ENCODE data around the gene EMILIN3.

Gene EMILIN3

DNA sequence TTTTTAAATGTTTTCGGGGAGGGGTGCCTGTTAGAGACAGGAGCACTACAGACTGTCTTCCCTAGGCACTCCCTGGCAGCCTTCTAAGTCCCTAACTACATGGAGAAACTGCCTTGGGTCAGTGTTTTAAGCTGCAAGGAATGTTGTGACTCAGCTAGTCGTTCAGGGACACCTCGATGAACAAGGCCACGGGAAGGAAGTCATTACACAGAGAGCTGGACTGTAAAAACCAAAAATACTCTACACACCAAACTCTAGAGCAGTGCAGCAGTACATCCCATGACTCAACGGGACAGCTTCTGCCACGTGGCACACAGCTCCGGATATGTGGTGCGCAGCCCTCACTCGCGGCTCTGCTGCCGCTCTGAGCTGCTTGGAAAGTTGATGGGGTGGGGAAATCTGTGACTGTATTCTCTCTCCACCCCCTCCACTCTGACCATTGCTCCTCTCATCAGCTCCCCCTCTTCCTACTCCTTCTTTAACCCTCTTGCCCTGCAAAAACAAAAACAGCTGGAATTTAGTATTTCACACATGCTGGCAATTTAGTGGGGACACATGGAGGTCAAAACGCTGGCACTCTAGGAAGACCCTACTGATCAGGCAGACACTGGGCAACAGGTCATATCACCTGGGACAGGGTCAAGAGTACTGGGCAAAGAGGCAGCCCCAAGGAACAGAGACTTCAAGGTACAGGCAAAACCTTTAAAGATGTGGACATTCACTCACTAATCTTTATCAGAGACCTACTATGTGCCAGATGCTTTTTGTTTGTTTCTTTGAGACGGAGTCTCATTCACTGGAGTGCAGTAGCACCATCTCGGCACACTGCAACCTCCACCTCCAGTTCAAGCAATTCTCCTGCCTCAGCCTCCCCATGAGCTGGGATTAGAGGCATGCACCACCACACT, 36.9 kb downstream of the EMILIN3 start:
- no peak for TF ChIP-seq EZH2phosphoT487 (conservative IDR thresholded peaks at IDR 0.05; ENCODE audit: low read length)
- TF ChIP-seq, protein P1, sequence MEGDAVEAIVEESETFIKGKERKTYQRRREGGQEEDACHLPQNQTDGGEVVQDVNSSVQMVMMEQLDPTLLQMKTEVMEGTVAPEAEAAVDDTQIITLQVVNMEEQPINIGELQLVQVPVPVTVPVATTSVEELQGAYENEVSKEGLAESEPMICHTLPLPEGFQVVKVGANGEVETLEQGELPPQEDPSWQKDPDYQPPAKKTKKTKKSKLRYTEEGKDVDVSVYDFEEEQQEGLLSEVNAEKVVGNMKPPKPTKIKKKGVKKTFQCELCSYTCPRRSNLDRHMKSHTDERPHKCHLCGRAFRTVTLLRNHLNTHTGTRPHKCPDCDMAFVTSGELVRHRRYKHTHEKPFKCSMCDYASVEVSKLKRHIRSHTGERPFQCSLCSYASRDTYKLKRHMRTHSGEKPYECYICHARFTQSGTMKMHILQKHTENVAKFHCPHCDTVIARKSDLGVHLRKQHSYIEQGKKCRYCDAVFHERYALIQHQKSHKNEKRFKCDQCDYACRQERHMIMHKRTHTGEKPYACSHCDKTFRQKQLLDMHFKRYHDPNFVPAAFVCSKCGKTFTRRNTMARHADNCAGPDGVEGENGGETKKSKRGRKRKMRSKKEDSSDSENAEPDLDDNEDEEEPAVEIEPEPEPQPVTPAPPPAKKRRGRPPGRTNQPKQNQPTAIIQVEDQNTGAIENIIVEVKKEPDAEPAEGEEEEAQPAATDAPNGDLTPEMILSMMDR (IDR thresholded peaks at IDR 0.05; ENCODE audit: insufficient read depth, low read length, poor library complexity, severe bottlenecking): no peak
- Histone ChIP-seq H3K27ac (ENCODE audit: low read depth, low read length) (no peak overlapping the region), H3K36me3 (ENCODE audit: low read length) (no peaks in the 10 kb centered on the region), H3K4me2 (ENCODE audit: low read depth, low read length, poor library complexity, severe bottlenecking) (no peak overlapping the region), H3K9me2 (replicated peaks; ENCODE audit: insufficient read depth, low read length) (no peaks in the 10 kb centered on the region), H4K20me1 (ENCODE audit: low read depth, low read length) (no peaks in the 10 kb centered on the region), H2AFZ (ENCODE audit: low read depth, low read length, severe bottlenecking) (peak overlapping the region; percentile 47), H3F3A (ENCODE audit: insufficient read depth) (no peaks in the 10 kb centered on the region), H3K4me3 (ENCODE audit: insufficient read depth, low read length, poor library complexity, severe bottlenecking) (no peak overlapping the region), H3K27me3 (ENCODE audit: low read length) (no peaks in the 10 kb centered on the region), H3K9ac (ENCODE audit: low read length) (no peak overlapping the region), H3K79me2 (ENCODE audit: insufficient read depth, low read length) (no peaks in the 10 kb centered on the region), H3K9me3 (ENCODE audit: insufficient read depth, low read length) (no peaks in the 10 kb centered on the region)

DNA sequence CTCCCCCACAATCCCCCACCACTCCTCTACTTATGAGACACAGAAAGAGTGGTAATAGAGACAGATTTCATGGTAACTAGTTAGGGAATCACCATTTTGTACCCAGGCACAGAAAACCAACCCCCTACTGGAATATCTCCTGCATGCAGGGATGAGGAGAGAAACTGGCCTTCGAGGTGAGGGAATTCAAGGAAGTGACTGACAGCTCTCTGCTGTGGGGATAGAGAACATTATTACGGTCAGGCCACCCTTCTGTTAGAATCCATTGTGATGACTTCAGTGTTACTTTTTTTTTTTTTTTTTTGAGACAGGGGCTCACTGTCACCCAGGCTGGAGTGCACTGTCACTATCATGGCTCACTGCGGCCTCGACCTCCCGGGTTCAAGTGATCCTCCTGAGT, 39.4 kb downstream of the EMILIN3 start:
- Histone ChIP-seq H3K36me3 (ENCODE audit: low read length) (no peaks in the 10 kb centered on the region), H3K79me2 (ENCODE audit: insufficient read depth, low read length) (no peaks in the 10 kb centered on the region), H3K4me3 (ENCODE audit: insufficient read depth, low read length, poor library complexity, severe bottlenecking) (no peak overlapping the region), H3K4me2 (ENCODE audit: low read depth, low read length, poor library complexity, severe bottlenecking) (no peak overlapping the region), H3K27ac (ENCODE audit: low read depth, low read length) (no peak overlapping the region), H3K9ac (ENCODE audit: low read length) (no peak overlapping the region), H3F3A (ENCODE audit: insufficient read depth) (no peaks in the 10 kb centered on the region), H3K27me3 (ENCODE audit: low read length) (no peaks in the 10 kb centered on the region), H2AFZ (ENCODE audit: low read depth, low read length, severe bottlenecking) (no peak overlapping the region), H3K9me3 (ENCODE audit: insufficient read depth, low read length) (no peaks in the 10 kb centered on the region), H3K9me2 (replicated peaks; ENCODE audit: insufficient read depth, low read length) (no peaks in the 10 kb centered on the region), H4K20me1 (ENCODE audit: low read depth, low read length) (no peaks in the 10 kb centered on the region)
- TF ChIP-seq, protein P1 (IDR thresholded peaks at IDR 0.05; ENCODE audit: insufficient read depth, low read length, poor library complexity, severe bottlenecking): no peak
- no peak for TF ChIP-seq EZH2phosphoT487 (conservative IDR thresholded peaks at IDR 0.05; ENCODE audit: low read length)

DNA sequence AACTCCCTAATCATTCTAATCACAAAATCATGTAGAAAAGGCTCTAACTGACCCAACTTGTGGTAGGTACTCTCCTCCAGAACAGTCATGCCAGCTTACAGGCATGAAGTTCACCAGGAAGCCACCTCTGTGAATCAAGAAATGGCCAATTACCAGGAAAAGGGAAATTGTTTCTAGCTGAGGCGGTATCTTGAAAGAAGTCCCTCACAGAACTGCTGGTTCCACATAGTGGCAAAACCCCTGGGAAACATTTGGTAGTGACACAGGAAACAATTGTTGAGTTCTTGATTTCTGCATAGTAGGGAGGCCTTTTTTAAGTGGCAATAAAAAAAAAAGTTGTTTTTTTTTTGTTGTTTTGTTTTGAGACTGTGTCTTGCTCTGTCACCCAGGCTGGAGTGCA, 45.6 kb downstream of the EMILIN3 start:
- Histone ChIP-seq H3K27me3 (ENCODE audit: low read length) (no peaks in the 10 kb centered on the region), H3K9me2 (replicated peaks; ENCODE audit: insufficient read depth, low read length) (no peaks in the 10 kb centered on the region), H3K27ac (ENCODE audit: low read depth, low read length) (no peak overlapping the region), H4K20me1 (ENCODE audit: low read depth, low read length) (no peaks in the 10 kb centered on the region), H3F3A (ENCODE audit: insufficient read depth) (peaks cover 5% of the 10 kb centered on the region; the same call in 1 of the 2 replicates), H3K4me3 (ENCODE audit: insufficient read depth, low read length, poor library complexity, severe bottlenecking) (no peak overlapping the region), H3K36me3 (ENCODE audit: low read length) (no peaks in the 10 kb centered on the region), H3K9ac (ENCODE audit: low read length) (no peak overlapping the region), H3K79me2 (ENCODE audit: insufficient read depth, low read length) (no peaks in the 10 kb centered on the region), H3K9me3 (ENCODE audit: insufficient read depth, low read length) (no peaks in the 10 kb centered on the region), H3K4me2 (ENCODE audit: low read depth, low read length, poor library complexity, severe bottlenecking) (no peak overlapping the region), H2AFZ (ENCODE audit: low read depth, low read length, severe bottlenecking) (no peak overlapping the region)
- TF ChIP-seq, protein P1 (IDR thresholded peaks at IDR 0.05; ENCODE audit: insufficient read depth, low read length, poor library complexity, severe bottlenecking): no peak
- no peak for TF ChIP-seq EZH2phosphoT487 (conservative IDR thresholded peaks at IDR 0.05; ENCODE audit: low read length)

Measured in SU-DHL-6 (cell line).